ENCODE results near the gene S100A9.

The S100A9 gene

DNA sequence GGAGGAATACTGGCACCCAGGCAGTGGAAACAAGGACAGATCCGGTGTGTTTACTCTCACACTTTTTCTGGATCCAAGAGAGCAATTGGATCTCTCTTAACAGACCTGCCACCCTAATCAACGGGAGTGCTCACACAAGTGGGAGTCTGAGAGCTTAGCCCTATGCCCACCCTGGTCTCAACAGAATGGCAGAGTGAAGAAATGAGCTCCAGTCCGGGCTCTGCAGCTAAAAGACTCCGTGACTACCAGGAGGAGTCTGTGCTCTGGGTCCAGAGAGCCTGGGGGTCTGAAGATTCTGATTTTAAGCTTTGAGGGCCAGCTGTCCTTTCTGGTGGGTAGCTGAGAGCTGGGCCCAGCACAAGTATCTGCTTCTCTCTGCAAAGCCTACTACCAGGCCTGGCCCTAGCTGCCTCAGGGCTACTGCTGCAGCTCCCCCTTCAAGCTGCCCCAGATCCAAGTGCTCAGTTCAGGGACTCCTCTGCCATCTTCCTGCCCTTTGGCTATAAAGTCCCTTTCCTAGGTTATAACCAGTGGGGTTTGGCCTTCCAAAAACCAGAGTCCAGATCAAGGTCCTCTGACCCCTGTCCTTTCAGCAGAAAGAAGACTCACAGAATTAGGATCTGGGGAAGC, 3.9 kb downstream of the S100A9 start:
- no peak for DNase-seq

DNA sequence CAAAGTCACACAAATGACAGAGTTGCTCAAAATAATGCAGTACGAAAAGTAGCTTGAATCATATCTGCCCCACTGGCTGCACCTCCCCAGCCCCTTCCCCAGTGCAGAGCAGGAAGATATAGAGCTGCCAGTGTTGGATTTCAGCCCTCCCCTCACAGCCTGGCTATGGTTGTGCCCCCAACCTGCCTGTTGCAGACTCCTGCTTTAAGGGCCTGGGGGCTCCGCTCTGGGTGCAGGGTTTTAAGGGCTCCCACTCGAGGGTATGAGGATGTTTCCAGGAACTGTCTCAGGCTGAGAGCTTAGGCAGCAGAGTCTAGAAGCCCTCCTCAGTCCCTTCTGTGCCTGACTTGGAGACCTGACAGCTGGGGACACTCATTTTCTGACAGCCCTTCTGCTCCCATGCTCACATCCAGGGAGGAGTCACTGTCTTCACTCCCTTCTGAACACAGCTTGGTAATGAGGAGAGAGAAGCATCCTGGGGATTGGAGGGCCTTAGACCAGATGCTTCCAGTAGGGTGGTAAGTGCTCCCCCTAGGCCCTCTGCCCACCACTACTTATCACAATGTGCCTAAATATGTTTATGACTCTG, 4.6 kb downstream of the S100A9 start:
- no peak for DNase-seq

DNA sequence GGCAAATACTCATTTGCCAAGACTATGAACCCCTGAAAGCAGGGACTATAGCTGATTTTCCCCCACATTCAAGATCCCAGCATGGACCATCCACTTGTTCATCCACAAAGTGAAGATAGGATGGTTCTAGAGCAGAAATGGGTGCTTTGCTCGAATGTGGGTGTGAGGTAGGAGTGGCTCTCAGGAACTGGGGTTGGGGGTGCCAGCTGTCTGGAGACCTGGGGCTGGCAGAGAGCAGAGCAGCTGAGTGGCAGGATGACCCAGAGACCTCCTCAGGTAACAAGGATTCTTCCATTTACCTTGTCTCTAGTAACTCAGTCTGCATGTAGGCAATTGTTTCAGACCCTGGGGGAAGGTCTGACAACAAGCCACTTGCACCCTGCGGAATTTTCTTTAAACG, 6.0 kb downstream of the S100A9 start:
- DNase-seq: no peak

DNA sequence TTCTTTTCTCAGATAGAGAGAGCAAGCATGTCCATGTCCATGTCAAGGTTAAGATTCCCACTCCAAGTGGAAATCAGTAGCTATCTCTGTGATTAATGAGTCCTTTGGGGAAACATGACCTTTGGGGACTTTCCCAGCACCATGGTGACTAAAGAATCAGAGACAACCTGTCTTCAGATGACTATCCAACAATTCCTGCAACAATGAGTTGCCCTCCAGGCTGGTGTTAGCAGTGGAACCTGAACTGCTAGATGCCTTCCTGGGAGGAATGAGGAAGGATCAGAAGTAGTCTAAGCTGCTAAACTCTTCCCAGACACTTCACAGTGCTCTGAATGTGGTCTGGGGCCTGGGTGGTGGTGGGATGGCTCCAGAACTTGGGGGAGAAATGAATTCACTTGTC, 6.5 kb downstream of the S100A9 start:
- no peak for DNase-seq

DNA sequence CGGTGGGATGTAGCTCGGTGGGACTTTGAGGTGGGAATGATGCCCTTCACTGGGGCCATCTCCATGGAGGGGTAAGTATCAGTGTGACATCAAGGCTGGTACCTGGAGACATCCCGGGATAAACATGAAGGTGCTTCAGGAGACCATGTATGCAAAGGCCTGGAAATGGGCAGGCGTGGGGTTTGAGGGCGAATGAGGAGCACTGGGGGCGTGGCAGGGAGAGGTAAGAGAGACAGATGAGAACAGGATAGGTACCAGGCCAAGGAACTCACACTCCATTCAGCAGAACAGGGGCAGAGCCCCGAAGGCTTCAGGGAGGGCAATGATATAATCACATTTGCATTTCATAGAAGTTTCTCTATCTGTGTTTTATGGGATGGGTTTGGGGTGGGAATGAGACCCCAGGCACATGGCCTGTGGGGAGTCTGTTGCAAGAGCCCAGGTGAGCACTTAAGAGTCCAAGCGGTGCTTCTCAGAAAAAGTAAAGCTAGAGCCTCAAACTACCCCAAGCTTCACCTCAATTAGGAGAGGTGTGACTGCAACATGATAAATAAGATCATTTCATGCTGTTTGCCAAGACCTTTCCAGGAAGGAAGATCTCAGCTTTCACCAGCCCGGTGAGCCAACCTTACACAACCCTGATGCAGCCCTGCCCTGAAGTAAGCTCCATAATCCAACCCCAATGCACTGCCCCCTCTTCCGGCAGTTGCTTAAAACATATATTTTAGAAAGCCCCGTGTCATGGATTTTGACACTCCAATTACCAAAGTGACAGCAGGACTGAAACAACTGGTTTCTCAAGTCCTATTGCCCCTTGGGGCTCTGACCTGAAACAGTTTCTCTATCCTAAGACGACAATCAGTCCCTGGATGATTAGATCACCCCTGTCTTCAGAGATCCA, 7.4 kb downstream of the S100A9 start:
- no peak for DNase-seq

DNA sequence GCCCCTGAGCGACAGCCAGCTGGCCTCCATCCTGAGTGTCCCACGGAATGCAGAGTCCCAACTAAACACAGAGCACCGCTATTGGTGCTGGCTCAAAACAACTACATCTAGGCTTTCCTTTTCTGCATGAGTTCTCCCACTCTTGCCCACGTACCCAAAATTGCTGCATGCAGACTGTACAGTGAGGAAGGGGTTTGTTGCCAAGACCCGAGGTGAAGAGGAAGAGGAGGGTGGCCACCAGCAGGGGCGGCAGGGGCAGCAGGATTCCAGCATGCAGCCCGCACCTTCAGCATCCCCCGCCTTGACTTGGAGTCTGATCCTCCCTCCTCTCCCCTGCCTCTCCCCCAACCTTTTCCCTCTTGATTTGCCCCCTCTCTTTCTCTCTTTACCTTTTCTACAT, 8.0 kb downstream of the S100A9 start:
- no peak for DNase-seq

DNA sequence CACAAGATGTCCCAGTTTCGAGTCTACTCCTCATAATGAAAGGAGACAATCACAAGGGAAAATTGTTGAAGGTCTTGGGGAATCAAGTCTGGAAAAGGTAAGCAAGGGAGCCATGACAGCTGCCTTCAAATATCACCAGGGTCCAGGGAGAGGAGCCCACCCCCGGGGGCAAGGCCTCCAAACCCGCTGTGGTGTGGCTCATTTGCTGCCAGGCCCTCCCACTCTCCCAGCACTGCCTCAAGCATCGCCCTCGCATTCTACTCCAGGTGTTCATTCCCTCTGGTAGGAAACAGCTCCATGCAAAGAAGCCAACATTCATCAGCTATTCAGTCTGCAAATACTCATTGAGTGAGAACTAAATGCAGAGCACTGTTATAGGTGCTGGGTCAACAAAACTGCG, 8.6 kb downstream of the S100A9 start:
- no peak for DNase-seq

DNA sequence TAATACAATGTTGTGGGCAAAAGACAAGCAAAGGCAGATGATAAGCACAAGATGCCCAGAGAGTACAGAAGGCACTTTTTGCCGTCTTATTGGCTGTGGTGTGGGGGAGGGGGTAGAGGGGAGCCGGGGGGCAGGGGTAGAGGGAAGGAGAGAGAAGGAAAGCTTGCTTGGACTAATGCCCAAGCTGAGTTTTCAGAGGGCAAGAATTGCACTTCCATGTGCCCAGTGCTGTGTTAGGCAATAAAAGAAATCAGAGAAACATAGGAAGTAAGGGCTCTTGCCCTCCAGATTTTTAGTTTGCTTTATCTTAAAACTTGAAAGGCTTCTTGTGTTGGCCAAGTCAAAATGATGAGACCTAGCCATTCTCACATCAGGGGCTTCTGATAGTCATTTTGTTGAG, 9.4 kb downstream of the S100A9 start:
- no peak for DNase-seq

DNA sequence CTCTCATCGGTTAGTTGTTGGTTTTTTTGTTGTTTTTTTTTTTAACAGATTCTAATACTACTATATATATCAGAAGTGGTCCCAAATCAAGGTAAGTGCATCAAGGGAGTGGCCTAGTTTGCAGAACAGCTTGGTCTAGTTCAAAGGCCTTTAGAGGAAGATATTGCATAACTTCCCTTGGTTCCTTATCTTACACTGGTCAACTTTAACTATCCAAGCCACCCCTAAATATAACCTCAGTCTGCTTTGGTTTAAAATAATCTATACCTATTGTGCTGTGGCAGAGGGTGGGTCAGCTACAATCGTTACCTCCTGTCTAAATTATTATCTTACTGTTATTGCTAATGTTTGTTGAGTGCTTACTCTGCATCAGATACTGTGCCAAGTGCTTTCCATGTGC, 10.8 kb downstream of the S100A9 start:
- DNase-seq: no peak

DNA sequence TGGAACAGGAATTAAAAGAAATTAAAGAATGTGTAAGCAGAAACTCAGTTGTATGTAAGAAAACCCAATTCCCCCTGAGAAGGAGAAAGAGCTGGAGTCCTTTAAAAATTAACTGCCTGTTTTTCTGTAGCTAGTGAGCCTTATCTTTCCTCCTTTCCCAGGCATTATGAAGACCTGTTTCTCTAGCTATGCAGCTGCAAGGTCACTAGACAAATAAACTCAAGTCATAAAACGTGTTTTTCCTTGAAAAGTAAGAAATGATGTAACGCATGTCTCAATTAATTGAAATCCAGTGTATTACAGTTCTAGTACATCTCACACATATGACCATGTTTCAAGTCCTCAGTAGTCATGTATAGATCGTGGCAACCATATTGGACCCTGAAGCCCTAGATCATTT, 12.5 kb downstream of the S100A9 start:
- no peak for DNase-seq

DNA sequence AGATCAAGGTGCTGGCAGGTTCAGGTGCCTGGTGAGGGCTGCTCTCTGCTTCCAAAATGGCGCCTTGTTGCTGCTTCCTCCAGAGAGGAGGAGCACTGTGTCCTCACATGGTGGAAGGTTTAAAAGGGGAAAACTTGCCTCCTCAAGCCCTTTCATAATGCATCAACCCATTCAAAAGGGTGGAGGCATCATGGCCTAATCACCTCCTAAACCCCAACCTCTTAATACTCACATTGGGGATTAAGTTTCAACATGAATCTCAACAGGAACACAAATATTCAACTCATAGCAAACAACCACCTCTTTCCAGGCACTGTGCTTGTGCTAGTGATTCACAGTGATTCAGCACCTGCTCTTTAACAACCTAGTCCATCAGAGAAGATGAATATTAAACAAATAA, 13.6 kb downstream of the S100A9 start:
- no peak for DNase-seq

DNA sequence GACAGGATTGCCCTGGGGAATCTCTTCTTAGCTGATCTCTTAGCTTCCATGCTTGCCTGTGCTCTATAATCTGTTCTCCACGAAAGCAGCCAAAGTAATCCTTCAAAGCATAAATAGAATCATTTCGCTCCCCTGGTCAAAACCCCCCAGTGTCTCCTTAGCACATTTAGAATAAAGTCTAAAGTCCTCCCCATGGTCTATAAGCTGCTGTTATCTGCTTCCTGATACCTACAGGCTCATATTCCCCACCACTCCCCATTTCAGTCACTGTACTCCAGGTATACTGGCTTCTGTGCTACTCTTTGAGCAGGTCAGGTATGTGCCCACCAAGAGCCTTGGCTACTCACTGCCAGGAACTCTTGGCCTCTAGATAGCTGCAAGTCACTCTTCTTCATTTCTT, 14.9 kb downstream of the S100A9 start:
- no peak for DNase-seq

DNA sequence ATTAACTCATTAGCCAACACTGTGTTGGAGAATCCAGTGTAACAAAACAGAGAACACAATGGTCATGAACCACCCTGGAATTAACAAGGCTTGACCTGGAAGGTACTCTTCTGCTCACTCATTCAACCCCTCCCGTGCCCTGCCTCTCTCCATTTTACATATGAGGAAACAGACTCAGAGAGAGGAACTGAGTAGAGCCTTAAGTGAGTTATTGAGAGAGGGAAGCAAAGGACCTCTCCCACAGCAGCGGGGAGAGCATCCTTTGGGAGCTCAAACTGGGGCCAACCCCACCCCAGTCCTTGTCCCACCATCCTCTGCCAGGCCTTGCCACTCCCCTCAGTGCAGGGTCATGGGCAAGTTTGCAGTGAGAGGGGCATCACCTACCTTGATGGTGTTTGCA, 16.4 kb downstream of the S100A9 start:
- no peak for DNase-seq

DNA sequence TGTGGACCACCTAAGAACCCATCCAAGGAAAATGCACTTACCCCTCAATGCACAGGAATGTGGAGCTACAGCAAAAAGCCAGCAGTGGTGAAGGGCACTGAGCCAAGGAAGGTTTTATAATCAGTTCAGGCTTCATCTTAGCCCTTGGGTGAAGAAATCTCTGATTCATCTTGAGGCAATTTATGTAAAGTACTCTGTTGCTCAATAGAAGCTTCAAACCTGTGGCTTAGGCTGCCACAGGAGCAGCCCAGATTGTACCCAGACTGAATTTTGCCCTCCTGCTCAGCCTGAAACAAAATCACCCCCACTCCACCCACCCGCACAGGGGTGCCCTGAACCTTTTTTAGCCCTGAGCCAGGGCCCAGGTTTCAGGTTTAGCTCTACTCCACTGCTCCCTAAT, 17.9 kb downstream of the S100A9 start, which contains the start of gene S100A12:
Gene S100A12, minus strand, starts transcription at position 111 of the 400 bp plus-strand sequence. CDS start 1,029 bp downstream, outside the sequence.
- no peak for DNase-seq

DNA sequence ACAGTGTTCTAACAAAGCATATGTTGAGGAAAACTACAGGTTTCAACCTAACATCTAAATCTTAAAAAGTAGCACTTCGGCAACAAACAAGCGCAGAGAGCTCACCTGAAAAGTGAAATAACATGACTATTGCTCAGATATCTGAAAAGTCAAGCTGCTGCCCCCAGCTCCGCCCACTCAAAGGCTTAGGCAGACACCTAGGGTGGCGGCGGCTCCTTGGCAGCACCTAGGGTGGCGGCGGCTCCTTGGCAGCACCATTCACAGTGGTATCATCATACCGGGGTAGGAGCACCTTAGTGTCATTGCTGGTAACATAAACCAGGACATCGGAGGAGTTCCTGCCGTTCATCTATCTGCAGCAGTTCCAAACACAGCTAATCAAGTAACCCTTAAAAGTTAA, 21.9 kb downstream of the S100A9 start:
- DNase-seq: no peak

DNA sequence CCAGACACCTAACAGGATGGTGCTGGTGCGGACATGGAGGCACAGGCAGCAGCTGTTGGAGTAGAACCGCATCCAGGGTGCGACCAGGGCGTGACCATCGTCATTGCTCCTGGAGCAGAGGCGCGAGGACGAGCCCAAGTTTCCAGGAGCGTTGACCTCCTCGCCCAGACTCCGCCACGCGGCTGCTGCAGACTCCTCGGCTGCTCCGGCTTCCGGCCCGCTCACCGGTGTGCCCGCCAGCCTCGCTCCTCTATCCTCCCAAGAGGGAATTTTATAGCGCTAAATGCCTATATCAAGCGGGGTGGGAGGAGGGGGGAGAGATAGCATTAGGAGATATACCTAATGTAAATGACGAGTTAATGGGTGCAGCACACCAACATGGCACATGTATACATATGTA, 23.1 kb downstream of the S100A9 start:
- DNase-seq: no peak

DNA sequence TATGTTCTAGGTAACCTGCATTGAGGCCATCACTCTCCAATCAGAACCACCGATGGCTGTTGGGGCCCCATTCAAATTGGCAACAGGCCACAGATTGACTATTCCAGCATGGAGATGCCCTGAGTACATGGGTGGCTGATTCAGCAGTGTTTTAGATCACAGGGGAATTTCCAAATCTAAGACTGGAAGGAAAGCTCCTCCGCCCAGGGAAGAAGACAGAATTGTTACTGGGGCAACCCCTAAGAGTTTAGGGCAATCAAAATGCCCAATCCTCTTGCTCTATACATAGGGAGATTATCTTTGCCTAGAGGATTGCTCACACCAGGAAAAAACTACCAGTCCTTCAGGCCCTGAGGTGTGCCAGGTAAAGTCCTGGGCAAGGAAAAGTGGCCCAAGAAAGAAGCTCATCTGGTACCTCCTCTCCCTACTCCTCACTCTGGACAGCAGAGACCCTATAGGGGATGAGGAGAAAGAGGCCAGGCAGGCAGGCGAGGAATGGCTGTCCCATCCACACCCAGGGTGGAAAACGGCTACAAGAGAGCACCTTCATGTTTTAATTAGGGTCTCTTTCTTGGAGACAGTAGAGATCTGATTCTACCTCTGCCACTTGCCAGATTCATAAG, 27.4 kb downstream of the S100A9 start:
- DNase-seq: no peak

DNA sequence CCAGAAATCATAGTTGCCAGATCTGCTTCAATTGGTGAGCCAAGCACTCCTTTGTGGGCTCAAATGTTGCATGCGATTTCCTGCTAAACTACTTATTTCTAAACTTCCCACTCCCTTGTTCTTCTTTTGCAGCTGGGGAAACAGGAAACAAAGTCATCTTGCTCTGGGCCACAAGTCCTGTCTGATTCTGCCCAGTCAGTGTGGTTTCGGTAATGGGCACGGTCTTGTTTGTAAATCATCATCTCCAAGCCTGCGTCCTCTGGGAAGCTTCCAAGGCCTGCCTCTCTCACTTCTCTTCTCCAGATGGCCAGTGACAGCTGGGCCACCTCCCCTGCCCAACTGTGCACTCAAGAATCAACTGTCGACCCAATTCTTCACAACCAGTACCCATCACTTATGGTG, 28.8 kb downstream of the S100A9 start:
- no peak for DNase-seq

DNA sequence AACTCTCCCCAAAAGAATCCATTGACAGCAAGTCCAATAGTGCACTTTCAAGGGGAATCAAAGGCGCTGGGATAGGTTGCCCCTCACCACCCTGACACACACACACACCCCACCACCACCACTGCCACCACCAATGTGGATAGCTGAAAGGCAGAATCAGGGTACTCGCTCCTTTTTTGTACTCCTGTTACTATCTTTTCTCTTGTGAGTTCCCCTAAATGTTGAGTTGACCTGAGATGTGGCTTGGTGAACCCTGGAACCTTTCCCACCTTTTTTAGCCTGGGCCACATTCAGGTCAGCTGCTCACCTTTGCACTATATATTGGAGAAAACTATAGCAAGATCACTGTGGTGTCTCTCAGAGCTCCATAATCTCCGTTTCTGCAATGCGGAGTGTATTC, 29.3 kb downstream of the S100A9 start:
- DNase-seq: no peak

DNA sequence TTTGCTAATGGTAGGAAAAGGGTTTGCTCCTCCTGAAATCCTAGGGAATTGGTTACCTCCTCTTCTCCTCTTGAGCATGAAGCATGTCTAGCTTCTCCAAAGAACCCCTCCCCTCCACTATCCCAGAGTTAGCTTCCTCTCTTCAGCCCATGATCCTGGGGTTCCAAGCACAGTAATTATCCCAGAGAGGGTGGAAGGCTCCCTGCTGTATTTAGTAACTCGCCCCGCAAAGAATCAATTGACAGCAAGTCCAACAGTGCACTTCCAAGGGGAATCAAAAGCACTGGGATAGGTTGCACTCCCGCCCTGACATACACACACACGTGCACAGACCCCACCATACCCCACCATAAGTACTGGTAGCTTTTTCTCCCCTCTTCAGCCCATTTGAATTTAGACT, 30.1 kb downstream of the S100A9 start:
- no peak for DNase-seq

DNA sequence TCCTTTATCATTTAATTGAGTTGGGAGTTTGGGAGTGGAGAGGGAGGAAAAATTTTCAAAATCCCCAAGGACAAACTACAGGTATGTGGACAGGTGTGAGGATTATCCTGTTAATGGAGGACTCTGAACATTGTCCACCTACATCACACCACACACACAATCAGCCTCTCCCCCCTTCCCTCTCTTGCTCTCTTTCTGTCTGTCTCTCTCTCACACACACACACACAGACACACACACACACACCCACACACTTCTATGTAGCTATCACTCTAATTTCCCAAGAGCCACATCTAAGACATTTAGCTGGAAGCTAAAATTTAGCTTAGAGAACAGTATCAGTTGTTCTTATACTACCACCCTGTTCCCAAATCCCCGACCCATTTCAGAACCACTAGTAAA, 31.7 kb downstream of the S100A9 start:
- no peak for DNase-seq

DNA sequence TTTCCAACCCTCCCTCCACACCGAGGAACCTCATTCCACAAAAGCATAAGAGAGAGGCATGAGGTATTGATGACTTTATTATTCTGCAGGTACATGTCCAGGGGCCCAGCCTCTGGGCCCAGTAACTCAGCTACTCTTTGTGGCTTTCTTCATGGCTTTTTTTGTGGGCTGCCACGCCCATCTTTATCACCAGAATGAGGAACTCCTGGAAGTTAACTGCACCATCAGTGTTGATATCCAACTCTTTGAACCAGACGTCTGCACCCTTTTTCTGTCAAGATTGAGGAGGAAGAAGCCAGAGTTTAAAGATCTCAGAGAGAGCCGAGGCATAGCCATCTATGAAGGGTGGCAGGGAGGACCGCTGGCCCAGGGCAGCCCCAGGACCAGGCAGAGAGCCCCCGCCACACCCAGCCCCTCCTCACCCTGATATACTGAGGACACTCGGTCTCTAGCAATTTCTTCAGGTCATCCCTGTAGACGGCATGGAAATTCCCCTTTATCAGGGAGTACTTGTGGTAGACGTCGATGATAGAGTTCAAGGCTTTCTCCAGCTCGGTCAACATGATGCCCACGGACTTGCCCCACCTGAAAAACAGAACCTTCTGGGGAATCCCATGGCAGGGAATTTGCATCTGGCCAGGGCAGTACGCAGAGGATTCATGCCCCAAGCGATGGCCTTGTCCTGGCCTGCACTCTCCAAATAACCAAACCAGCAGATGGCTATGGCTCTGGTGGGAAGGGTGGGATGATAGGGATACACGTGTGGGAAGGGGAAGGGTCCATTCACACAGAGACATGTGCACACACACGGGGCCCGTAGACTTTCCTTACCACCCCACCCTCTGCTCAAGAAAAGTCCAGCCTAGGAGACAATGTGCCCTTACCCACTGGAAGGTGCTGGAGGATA, 32.6 kb downstream of the S100A9 start:
- DNase-seq: no peak

Measured in stimulated activated CD4-positive, alpha-beta T cell treated with anti-CD3 and anti-CD28 coated beads, Interleukin-1b, Interleukin-23, amount 100 ng/mL, for 48 hours (primary cell).